Activated CD4-positive, alpha-beta T cell treated with anti-CD3 and anti-CD28 coated beads for 36 hours (primary cell): ENCODE results near the gene AGPAT2. TPM values are rescaled to one million over a fixed set of nuclear protein-coding genes. Genes with fewer than 3 reads are reported as not detected.

Experiments used
- ATAC-seq: fragments of 200-7000 bp; cut with Tn5 transposase; one replicate; pipeline ENCODE4 v1.10.0; 2021; ENCODE audit warnings: mild to moderate bottlenecking, moderate library complexity
- CTCF ChIA-PET: fragments of 350-600 bp; sonication (Branson Sonifier 250); formaldehyde crosslinking; loops from one replicate; lab custom pipeline; 2021; ENCODE audit warnings: antibody characterized with exemption; lab: Charles Lee
- POLR2A ChIA-PET: fragments of 350-600 bp; sonication (Branson Sonifier 250); formaldehyde crosslinking; loops from one replicate; lab custom pipeline; 2021; ENCODE audit warnings: antibody characterized with exemption, inconsistent platforms; lab: Charles Lee
- DNase-seq: peaks from one replicate; pipeline ENCODE4 v3.0.0-alpha.2; 2020
- H3K27ac Mint-ChIP-seq: one replicate; pipeline ENCODE4 v1.8.0; 2021; ENCODE audit warnings: mixed read lengths
- H3K27me3 Mint-ChIP-seq: one replicate; pipeline ENCODE4 v1.8.0; 2021; ENCODE audit warnings: mixed read lengths
- H3K36me3 Mint-ChIP-seq: one replicate; pipeline ENCODE4 v1.8.0; 2021; ENCODE audit warnings: low read depth, mixed read lengths
- H3K4me1 Mint-ChIP-seq: one replicate; pipeline ENCODE4 v1.8.0; 2021; ENCODE audit warnings: mixed read lengths
- H3K4me3 Mint-ChIP-seq: one replicate; pipeline ENCODE4 v1.8.0; 2021; ENCODE audit warnings: mild to moderate bottlenecking, moderate library complexity, mixed read lengths
- H3K9me3 Mint-ChIP-seq: one replicate; pipeline ENCODE4 v1.8.0; 2021; ENCODE audit warnings: low read depth, mixed read lengths
- intact Hi-C, 2 experiments: fragments of 100-400 bp; cut with DNase I in 1 of 2; cut with micrococcal nuclease in 1 of 2; formaldehyde crosslinking; loops; one replicate each; pipeline versions ENCODE4 v1.14.2 to v1.15.1; 2022 to 2024; cut with DNase I, micrococcal nuclease
- total RNA-seq, 2 experiments: library from RNA; stranded (reverse); gene quantifications; one replicate each; pipeline ENCODE4 v1.2.3, GENCODE V29; 2021

The AGPAT2 gene
- total RNA-seq, 2 experiments from 2014 or later, result 9.0 to 10.4 TPM

DNA sequence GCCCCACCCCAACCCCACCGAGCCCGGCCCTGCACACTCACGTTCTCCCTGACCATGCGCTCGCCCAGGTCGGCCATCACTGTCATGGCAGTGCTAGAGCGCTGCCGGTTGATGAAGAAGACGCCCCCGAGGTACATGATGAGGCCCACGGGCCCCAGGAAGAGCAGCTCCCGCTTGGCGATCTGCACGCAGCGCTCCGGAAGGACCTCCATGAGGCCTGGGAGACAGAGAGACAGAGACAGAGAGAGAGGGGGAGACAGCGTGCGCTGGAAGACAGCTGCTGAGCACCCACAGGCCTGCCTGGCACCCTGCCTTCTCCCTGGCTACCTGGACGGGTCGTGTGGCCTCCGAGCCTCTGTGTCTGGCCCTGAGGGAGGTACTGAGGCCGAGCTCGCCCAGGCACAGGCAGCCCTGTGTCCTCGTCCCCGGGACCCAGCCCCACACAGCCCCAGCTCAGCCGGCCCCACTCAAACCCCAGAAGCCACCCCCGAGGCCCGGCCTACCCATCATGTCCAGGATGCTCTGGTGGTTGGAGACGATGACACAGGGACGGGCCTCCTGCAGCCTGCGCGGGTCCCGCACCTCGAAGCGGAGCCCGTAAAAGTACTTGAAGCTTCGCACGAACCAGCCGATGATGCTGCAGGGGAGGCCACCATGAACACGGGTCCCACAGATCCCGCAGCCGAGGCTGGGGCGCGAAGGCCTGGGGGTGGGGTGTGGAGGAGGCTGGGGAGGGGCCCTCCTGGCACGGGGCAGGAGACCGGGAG, 10.2 kb downstream of the AGPAT2 start:
- CTCF ChIA-PET, result interaction anchor here (0.7 kb wide), 1 partner anchor 268 kb away, joined by 3 read pairs; no protein-coding TSS in a partner anchor
- H3K4me3 Mint-ChIP-seq, result no peak overlapping the region

DNA sequence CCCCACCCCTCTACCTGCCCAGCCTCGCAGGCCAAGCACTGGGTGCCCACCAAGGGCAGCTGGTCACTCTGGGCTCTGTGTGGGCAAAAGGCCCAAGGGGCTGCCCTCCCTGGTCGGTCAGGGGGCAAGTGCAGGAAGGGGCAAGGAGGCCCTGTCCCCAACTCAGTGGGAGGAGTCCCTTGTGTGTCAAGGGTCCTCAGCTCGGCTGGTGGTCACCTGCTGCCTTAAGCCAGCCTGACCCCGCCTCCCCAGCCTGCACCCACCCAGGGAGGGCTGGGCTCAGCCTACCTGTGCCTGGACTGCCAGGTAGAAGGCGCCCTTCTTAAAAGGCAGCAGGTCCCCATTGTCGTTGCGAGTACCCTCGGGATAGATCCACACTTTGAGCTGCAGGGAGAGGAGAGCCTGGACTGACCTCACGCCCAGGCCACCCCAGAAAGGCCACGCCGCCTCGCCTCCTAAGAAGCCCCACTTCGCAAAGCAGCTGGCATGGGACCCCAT, 10.9 kb downstream of the AGPAT2 start:
- no peaks in the 10 kb centered on the region for H3K36me3 Mint-ChIP-seq
- H3K4me1 Mint-ChIP-seq, result no peaks in the 10 kb centered on the region
- ATAC-seq (no peak), DNase-seq (no peak)
- no peak overlapping the region for H3K4me3 Mint-ChIP-seq
- CTCF ChIA-PET, result interaction anchor here (0.6 to 0.7 kb wide), 2 partner anchors 223 to 267 kb away, joined by 3 read pairs; no protein-coding TSS in a partner anchor
- no peaks in the 10 kb centered on the region for H3K27me3 Mint-ChIP-seq
- no peaks in the 10 kb centered on the region for H3K9me3 Mint-ChIP-seq
- no peak overlapping the region for H3K27ac Mint-ChIP-seq
- POLR2A ChIA-PET, result interaction anchor here (0.6 kb wide), 1 partner anchor 52 kb away, joined by 3 read pairs; no protein-coding TSS in a partner anchor
- intact Hi-C loops, result no loop called here

More for the DNA sequence above, 10.2 kb downstream of the AGPAT2 start:
- POLR2A ChIA-PET, result no interaction called here
- H3K27ac Mint-ChIP-seq, result no peak overlapping the region
- intact Hi-C loops, result no loop called here
- ATAC-seq (no peak), DNase-seq (no peak)
- no peaks in the 10 kb centered on the region for H3K4me1 Mint-ChIP-seq
- H3K36me3 Mint-ChIP-seq, result no peaks in the 10 kb centered on the region
- H3K9me3 Mint-ChIP-seq, result no peaks in the 10 kb centered on the region
- H3K27me3 Mint-ChIP-seq, result no peaks in the 10 kb centered on the region

DNA sequence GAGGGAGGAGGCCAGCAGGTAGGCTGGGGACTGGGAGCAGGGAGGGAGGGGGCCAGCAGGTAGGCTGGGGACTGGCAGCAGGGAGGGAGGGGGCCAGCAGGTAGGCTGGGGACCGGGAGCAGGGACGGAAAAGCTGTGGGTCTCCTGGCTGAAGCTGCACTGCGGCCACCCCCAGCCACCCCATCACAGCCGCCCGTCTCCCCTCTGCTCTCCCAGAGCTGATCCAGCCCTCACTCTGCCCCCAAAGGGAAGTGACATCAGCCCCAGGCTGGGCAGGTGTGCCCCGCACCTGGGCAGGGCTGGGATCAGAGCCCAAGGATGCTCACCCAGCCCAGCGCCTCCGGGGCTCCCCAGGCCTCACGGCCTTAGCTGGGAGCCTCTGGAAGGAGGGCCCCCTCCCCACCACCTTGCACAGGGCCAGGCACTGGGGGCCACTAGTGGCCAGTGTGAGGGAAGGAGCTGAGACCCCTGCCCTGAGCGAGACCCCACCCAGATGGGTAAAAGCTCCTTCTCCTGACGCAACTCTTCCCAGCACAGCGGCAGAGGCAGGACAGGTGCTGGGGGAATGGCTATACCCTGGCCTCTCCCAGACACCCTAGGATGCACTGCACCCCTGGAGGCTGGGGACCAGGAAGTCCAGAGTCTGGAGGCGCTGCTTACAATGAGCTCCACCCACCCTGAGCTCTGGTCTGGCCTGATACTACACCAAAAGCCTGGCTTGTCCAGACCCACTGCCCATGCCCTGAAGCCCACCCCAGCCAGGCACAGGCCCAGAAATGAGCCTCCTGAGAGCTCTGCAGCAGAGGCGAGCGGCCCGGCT, 11.6 kb downstream of the AGPAT2 start:
- Mint-ChIP-seq H3K4me3 (no peak overlapping the region), H3K27ac (no peak overlapping the region), H3K36me3 (no peaks in the 10 kb centered on the region), H3K4me1 (no peaks in the 10 kb centered on the region), H3K9me3 (no peaks in the 10 kb centered on the region), H3K27me3 (no peaks in the 10 kb centered on the region)
- ChIA-PET POLR2A (interaction anchor here (0.6 kb wide), 1 partner anchor 53 kb away, joined by 3 read pairs; no protein-coding TSS in a partner anchor), CTCF (interaction anchor here (0.6 kb wide), 1 partner anchor 223 kb away, joined by 3 read pairs; no protein-coding TSS in a partner anchor)
- ATAC-seq, result no peak
- intact Hi-C loops, result no loop called here
- DNase-seq, result no peak

DNA sequence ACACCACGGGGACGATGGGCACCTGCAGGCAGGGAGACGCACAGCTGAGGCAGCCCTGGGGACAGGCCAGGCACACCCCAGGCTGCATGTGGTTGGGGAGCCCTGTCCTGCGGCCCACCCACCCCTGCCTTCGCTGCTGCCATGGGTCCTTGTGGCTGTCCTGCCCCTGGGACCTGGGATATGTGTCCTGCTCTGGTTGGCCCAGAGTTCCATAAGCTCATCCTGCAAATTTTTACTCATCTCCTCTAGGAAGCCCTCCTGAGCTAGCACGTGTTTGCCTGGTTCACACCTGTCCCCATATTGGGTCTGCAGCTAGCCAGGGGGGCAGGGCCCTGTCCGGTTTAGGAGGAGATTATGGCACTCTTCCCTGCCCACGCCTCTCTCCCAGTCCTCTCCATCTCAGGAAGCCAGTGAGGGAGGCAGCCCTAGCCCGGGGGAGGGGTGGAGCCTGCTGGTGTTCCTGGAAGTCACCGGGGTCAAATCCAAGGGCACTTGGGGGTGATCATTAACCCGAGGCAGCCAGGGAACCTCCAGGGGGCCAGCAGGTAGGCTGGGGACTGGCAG, 12.4 kb downstream of the AGPAT2 start:
- no peak overlapping the region for H3K4me3 Mint-ChIP-seq
- POLR2A ChIA-PET, result no interaction called here
- CTCF ChIA-PET, result interaction anchor here (0.7 kb wide), 1 partner anchor 23 kb away, joined by 3 read pairs; no protein-coding TSS in a partner anchor
- no peaks in the 10 kb centered on the region for H3K4me1 Mint-ChIP-seq
- H3K27me3 Mint-ChIP-seq, result no peaks in the 10 kb centered on the region
- intact Hi-C loops, result no loop called here
- ATAC-seq, result no peak
- DNase-seq, result no peak
- H3K36me3 Mint-ChIP-seq, result no peaks in the 10 kb centered on the region
- no peak overlapping the region for H3K27ac Mint-ChIP-seq
- H3K9me3 Mint-ChIP-seq, result no peaks in the 10 kb centered on the region

DNA sequence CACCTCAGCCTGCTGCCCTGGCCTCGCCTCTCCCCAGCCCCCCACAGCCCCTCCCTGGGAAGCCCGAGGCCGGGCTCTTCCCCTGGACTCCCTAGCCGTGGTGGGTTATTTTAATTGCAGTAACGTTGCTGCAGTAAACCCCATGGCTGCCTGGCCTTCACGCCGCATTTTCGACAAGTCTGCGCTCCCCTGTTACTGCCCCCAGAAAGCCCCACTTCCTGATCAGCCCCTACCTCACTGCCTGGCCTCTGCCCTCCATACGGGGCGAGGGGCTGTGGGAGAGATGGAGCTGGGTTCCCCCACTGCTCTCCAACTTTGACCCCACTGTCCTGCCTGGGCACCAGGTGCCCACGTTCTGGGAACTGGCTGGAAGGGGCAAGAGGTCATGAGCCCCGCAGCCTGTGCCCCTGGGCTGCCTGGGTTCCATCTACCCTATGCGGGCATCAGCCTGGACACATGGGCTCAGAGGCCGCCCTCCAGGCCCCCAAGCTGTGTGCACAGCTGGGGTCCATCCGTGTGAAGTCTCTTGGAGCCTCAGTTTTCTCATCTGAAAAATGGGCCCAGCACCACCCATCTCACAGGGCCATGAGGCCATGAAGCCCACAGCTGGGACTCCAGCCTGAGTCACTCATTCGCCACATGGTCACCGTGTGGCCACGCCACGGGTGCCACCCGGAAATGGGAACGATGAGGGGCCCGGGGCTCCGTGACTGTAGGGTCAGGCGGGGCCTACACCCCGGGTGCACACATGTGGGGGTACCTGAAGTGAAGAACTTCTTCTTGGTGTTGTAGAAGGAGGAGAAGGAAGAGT, 13.1 kb downstream of the AGPAT2 start:
- POLR2A ChIA-PET, result no interaction called here
- Mint-ChIP-seq H3K4me3 (no peak overlapping the region), H3K4me1 (no peaks in the 10 kb centered on the region), H3K27me3 (no peaks in the 10 kb centered on the region), H3K27ac (no peak overlapping the region), H3K9me3 (no peaks in the 10 kb centered on the region), H3K36me3 (no peaks in the 10 kb centered on the region)
- DNase-seq (no peak), ATAC-seq (no peak)
- CTCF ChIA-PET, result interaction anchor here (0.7 kb wide), 2 partner anchors 24 to 807 kb away, joined by 3 read pairs; no protein-coding TSS in a partner anchor
- intact Hi-C loops, result no loop called here

DNA sequence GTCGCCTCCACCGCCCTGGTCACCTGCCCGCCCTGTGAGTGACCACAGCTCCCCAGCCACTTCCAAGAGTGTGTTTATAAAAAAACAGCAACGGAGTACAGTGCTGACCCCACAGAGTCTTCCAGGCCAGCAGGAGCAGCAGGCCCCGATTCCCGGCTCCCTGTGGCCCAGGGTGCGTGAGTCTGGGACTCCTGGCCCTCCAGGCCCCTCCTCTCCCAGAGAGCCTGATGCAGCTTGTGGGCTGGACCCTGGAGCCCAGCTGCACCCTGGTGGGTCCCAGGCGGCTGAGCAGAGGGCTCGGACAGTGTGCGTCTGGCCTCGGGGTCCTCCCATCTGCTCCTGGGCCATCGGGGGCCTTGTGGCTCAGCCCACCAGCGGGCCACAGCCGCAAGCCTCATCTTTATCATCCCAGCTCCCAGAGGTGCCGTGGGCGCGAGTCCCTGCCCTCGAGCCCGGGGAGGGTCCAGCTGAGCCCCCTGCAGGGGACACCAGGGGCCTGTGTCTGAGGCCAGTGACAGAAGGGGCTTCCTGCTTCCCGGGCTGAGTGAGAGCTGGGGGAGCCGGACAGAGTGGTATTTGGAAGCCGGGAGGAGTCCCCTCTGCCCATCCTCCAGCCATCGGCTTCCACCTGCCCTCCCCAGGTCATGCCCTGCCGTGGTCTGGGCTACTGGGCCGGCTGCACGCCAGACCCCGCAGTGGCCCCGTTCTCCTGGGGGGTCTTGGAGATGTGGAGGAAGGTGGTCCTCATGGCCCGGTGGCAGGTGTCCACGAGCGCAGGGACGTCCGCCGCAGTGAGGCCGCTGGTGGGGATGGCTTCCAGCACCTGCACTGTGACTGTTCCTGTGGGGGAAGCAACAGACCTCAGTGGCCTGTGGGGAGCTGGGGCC, 13.9 kb downstream of the AGPAT2 start:
- Mint-ChIP-seq H3K4me3 (no peak overlapping the region), H3K36me3 (no peaks in the 10 kb centered on the region), H3K27me3 (peaks cover 2% of the 10 kb centered on the region), H3K9me3 (no peaks in the 10 kb centered on the region), H3K4me1 (no peaks in the 10 kb centered on the region), H3K27ac (no peak overlapping the region)
- ChIA-PET POLR2A (no interaction called here), CTCF (interaction anchor here (0.7 to 2.1 kb wide), 4 partner anchors 12 to 288 kb away, joined by 3 to 7 read pairs (median 4); no protein-coding TSS in a partner anchor)
- intact Hi-C loops, result no loop called here
- ATAC-seq (no peak), DNase-seq (no peak)

DNA sequence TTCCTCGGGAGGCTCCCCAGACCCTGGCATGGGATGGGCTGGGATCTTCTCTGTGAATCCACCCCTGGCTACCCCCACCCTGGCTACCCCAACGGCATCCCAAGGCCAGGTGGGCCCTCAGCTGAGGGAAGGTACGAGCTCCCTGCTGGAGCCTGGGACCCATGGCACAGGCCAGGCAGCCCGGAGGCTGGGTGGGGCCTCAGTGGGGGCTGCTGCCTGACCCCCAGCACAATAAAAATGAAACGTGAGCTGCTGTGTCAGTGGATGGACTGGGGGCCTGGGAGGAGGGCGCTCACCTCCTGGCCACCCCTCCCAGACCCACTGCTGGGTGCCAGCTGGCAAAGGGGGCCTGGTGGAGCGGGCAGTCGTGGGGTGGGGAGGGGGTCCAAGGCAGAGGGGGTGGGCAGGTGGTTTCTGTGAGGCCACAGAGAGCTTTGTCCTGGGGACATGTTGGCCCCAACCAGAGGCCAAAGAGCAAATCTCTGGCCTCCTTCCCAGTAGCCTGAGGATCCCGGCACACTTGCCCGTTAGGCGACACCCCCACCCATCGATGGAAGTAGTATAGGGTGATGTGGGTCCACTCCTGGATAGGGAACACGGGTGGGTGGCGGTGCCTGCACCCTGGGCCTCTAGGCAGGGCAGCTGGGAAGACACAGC, 14.7 kb downstream of the AGPAT2 start:
- H3K4me3 Mint-ChIP-seq, result no peak overlapping the region
- H3K27me3 Mint-ChIP-seq, result peaks cover 2% of the 10 kb centered on the region
- CTCF ChIA-PET, result interaction anchor here (0.7 to 2.1 kb wide), 9 partner anchors 8 to 288 kb away, joined by 3 to 8 read pairs (median 4); no protein-coding TSS in a partner anchor
- no peaks in the 10 kb centered on the region for H3K36me3 Mint-ChIP-seq
- DNase-seq, result no peak
- H3K9me3 Mint-ChIP-seq, result no peaks in the 10 kb centered on the region
- H3K27ac Mint-ChIP-seq, result no peak overlapping the region
- POLR2A ChIA-PET, result no interaction called here
- intact Hi-C loops, result no loop called here
- no peaks in the 10 kb centered on the region for H3K4me1 Mint-ChIP-seq
- ATAC-seq, result no peak

DNA sequence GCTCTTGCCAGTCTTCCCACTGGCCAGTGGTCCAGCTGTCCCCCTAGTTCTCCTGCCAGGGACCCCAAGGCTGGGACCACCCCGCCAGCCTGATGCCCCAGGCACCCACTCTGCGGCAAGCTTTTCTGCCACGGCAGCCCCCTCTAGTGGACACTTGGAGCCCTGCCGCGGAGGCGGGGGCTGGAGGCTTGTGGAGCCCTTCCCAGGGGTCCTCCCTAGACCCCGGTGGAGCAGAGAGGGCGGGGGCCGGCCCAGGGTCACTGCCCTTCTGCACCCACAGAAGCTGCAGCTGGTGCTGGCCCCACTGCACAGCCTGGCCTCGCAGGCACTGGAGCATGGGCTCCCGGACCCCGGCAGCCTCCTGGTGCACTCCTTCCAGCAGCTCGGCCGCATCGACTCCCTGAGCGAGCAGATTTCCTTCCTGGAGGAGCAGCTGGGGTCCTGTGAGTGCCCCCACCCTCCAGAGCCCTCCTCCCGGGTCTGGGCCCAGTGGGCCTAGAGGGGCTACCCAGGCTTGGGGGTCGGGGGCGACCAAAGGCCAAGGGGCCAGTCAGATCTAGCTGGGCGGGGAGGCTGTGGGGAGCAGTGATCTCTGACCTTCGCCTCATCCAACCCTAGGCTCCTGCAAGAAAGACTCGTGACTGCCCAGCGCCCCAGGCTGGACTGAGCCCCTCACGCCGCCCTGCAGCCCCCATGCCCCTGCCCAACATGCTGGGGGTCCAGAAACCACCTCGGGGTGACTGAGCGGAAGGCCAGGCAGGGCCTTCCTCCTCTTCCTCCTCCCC, 15.4 kb downstream of the AGPAT2 start:
- POLR2A ChIA-PET, result no interaction called here
- H3K36me3 Mint-ChIP-seq, result no peaks in the 10 kb centered on the region
- DNase-seq, result peak; percentile 70
- H3K4me3 Mint-ChIP-seq, result no peak overlapping the region
- CTCF ChIA-PET, result interaction anchor here (0.6 to 2.1 kb wide), 11 partner anchors 9 to 527 kb away, joined by 3 to 8 read pairs (median 4); no protein-coding TSS in a partner anchor
- no peak for ATAC-seq
- H3K4me1 Mint-ChIP-seq, result no peaks in the 10 kb centered on the region
- no peak overlapping the region for H3K27ac Mint-ChIP-seq
- H3K9me3 Mint-ChIP-seq, result no peaks in the 10 kb centered on the region
- intact Hi-C loops, result no loop called here
- H3K27me3 Mint-ChIP-seq, result peaks cover 2% of the 10 kb centered on the region

DNA sequence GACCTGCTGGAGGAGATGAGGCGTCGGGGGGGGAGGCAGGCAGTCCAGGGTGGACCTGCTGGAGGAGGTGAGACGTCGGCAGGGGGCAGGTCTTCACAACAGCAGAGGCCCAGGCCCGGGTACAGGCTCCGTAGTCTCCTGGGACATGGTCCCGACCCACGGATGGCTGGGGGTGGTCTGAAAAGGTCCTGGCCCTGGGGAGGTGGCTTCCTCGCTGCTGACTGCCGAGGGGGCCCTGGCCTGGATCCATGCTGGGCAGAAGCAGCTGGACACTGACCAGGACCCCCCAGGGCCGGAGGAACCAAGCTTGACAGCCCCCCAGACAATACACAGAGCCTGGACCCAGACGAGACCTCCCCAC, 16.0 kb downstream of the AGPAT2 start:
- Mint-ChIP-seq H3K36me3 (no peaks in the 10 kb centered on the region), H3K27me3 (peaks cover 7% of the 10 kb centered on the region), H3K27ac (no peak overlapping the region), H3K4me3 (no peak overlapping the region), H3K4me1 (no peaks in the 10 kb centered on the region), H3K9me3 (no peaks in the 10 kb centered on the region)
- ChIA-PET POLR2A (no interaction called here), CTCF (interaction anchor here (0.6 to 2.1 kb wide), 6 partner anchors 9 to 183 kb away, joined by 3 to 8 read pairs (median 4); no protein-coding TSS in a partner anchor)
- intact Hi-C loops, result no loop called here
- DNase-seq, result no peak
- no peak for ATAC-seq
